T-helper 1 cell treated with Interleukin-12 subunit alpha and Interleukin-12 subunit beta and Interleukin-4 antibody, amounts not matched to agents 30 μg/mL and 1 μg/mL, for 36 hours (primary cell): ENCODE data around the gene UNC93A.

ENCODE experiments used
- H3K27ac Mint-ChIP-seq: one replicate; pipeline ENCODE4 v1.8.0; 2021; ENCODE audit warnings: mild to moderate bottlenecking, mixed read lengths
- H3K27me3 Mint-ChIP-seq: one replicate; pipeline ENCODE4 v1.8.0; 2021; ENCODE audit warnings: low read depth, mixed read lengths
- H3K36me3 Mint-ChIP-seq: one replicate; pipeline ENCODE4 v1.8.0; 2021; ENCODE audit warnings: low read depth, mixed read lengths
- H3K4me1 Mint-ChIP-seq: one replicate; pipeline ENCODE4 v1.8.0; 2021; ENCODE audit warnings: low read depth, mixed read lengths
- H3K4me3 Mint-ChIP-seq: one replicate; pipeline ENCODE4 v1.8.0; 2021; ENCODE audit warnings: mild to moderate bottlenecking, moderate library complexity, mixed read lengths
- H3K9me3 Mint-ChIP-seq: one replicate; pipeline ENCODE4 v1.8.0; 2021; ENCODE audit warnings: mixed read lengths

UNC93A gene

DNA sequence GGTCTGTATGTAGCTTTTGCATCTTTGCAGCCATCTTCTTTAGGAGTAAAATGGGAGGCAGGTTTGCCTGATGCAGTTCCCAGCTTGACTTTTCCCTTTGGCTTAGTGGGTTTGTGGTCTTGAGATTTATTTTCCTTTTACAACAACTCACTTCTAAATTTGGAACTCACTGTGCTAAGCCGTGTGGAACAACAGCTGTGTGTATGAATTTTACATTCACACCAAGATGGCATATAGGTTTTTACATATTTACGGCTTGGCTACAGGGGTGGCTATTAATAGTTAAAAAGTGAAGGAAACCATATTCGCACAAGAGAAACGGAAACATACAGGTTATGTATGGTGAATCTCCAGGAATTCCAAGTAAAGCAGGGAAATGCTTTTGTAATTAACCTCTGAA, 36.3 kb downstream of the UNC93A start:
- Mint-ChIP-seq H3K27me3 (peaks cover 5% of the 10 kb centered on the region), H3K27ac (no peak overlapping the region), H3K4me1 (no peaks in the 10 kb centered on the region), H3K9me3 (no peaks in the 10 kb centered on the region), H3K4me3 (no peak overlapping the region), H3K36me3 (no peaks in the 10 kb centered on the region)

DNA sequence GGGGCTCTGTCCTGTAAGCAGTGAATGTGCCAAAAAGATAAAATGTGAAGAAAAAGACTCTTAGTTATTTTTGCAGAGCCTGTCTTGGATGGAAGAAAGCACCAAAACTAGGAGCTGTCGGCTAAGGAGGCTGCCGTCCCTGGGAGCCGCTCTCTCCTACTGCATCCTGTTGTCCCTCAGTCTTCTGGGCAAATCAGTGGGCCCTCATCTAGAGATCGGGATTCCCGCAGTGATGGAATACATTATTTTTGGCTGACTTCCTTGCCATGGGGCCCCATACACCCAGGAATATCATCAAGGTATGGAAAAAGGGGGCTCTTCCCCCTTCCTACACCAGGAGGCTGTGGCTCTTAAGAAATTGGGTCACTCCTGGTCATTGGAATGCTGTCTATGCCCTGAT, 37.0 kb downstream of the UNC93A start:
- Mint-ChIP-seq H3K9me3 (no peaks in the 10 kb centered on the region), H3K4me3 (no peak overlapping the region), H3K36me3 (no peaks in the 10 kb centered on the region), H3K27me3 (peaks cover 5% of the 10 kb centered on the region), H3K4me1 (no peaks in the 10 kb centered on the region), H3K27ac (no peak overlapping the region)

DNA sequence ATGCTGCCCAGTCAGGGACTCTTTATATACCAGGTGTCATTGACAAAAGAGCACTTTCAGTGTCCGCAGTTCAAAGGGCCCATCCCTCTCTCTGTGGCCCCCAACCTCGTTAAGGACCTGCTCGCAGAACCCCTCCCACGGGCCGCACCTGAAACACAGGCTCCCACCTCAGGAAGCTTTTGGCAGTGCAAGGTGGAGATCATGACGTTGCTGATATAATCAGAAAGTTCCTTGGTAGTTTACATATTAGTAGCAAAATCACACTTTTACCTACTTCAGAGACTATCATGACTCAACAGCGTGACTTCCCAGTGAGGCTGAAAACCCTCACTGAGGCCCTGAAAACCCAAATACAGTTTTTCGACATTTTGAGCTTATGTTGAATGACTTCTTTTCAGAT, 37.9 kb downstream of the UNC93A start:
- no peaks in the 10 kb centered on the region for H3K36me3 Mint-ChIP-seq
- H3K4me3 Mint-ChIP-seq: no peak overlapping the region
- H3K27me3 Mint-ChIP-seq: peaks cover 5% of the 10 kb centered on the region
- H3K4me1 Mint-ChIP-seq: no peaks in the 10 kb centered on the region
- H3K9me3 Mint-ChIP-seq: no peaks in the 10 kb centered on the region
- H3K27ac Mint-ChIP-seq: no peak overlapping the region

DNA sequence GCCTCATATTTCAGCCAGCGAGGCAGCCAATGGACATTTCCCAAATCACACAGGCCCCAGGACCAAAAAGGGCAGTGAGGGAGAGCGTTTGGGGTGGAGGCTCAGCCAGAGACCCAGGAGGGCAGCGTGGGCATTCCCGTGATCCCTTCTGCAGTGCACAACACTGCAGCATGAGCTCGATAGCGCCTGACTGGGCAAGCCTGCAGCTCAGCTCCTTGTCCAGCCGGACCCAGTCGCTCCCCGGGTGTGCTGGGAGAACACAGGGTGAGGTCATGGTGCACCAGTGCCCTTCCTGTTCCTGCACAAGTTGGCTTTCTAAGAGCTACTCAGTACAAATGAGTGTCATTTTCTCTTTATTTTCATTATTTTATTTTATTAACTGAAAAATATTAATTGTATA, 39.6 kb downstream of the UNC93A start:
- Mint-ChIP-seq H3K4me3 (no peak overlapping the region), H3K27me3 (peaks cover 5% of the 10 kb centered on the region), H3K4me1 (no peaks in the 10 kb centered on the region)

DNA sequence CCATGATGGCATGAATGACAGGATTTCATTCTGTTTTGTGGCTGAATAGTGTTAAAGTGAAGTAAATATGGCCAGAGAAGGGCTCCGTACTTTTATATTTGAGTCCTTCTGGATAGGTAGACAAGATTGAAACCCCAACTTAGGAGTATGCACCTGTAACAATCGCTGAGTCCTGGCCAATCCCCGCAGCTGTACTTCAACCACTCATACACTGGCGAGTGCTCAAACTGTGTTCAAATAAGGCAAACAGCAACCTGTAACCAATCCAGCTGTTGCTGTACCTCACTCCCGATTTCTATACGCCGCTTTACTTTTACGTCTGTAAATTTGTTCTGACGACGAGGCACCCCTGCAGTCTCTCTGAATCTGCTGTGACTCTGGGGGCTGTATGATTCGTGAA, 40.5 kb downstream of the UNC93A start:
- no peaks in the 10 kb centered on the region for H3K4me1 Mint-ChIP-seq
- H3K27me3 Mint-ChIP-seq: peaks cover 5% of the 10 kb centered on the region
- H3K36me3 Mint-ChIP-seq: no peaks in the 10 kb centered on the region
- no peak overlapping the region for H3K27ac Mint-ChIP-seq
- no peak overlapping the region for H3K4me3 Mint-ChIP-seq
- H3K9me3 Mint-ChIP-seq: no peaks in the 10 kb centered on the region

More for the DNA sequence above, 39.6 kb downstream of the UNC93A start:
- no peaks in the 10 kb centered on the region for H3K9me3 Mint-ChIP-seq
- H3K27ac Mint-ChIP-seq: no peak overlapping the region
- no peaks in the 10 kb centered on the region for H3K36me3 Mint-ChIP-seq

DNA sequence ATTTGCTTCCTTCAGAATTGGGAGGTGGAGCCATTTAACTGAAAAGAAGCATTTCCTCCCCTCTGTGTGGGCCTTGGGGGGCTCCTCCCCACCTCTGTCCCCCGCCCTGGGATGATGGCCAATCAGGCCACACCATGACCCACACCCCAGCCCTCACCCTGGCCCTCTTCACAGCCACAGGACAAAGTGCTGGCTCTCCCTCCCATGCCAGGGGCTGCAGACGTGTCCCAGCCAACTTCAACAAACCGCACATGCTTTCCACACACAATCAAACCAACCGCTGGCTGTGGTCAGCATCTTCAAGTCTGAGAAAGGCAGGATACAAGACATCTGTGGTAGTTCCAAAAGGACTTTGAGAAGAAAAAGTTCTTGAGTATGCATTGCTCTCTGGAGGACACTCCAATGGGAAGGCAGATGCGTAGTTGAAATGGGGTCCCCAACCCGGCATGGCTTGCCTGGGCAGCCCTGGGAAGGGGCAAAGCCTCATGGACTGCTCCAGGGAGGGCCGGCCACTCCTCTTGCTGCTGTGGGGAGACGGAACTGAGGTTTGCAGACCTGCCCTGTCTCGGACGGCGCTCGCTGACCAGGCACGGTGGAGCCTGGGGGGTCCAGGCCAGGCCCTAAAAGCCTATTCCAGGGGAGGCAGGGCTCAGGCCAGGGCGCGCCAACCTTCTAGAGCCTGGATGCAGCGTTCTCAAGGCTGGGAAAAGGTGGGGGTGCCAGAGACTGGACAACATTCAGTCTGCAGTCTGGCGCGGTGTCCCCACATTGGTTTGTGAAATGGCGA, 45.9 kb downstream of the UNC93A start:
- no peaks in the 10 kb centered on the region for H3K4me1 Mint-ChIP-seq
- no peak overlapping the region for H3K27ac Mint-ChIP-seq

DNA sequence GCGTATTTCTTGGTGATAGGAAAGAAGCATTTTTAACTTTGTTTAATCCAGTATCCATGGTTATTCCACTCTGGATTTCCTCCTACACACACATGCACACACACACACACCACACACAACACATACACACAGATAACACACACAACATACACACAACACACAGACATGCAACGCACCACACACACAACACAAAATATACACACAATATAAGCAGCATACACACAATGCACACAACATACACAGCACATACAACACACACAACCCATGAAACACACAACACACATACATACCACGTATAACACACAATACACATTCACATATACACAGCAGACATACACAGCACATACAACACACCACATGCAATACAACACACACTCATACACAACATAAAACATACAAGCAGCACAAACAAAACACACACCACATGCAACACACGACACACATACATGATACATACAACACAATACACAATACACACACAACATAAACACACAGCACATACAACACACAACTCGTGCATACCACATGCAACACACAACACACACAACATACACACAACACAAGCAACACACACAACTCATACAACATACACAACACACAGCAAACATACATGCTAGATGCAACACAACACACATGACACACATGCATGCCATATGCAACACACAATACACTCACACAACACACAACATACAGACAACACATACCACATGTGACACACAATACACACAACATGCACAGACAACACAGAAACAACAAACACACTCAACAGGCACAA, 46.7 kb downstream of the UNC93A start:
- H3K4me3 Mint-ChIP-seq: no peak overlapping the region
- no peak overlapping the region for H3K27ac Mint-ChIP-seq
- no peaks in the 10 kb centered on the region for H3K9me3 Mint-ChIP-seq
- H3K4me1 Mint-ChIP-seq: no peaks in the 10 kb centered on the region
- no peaks in the 10 kb centered on the region for H3K27me3 Mint-ChIP-seq
- H3K36me3 Mint-ChIP-seq: no peaks in the 10 kb centered on the region

More for the DNA sequence above, 45.9 kb downstream of the UNC93A start:
- Mint-ChIP-seq H3K36me3 (no peaks in the 10 kb centered on the region), H3K9me3 (no peaks in the 10 kb centered on the region), H3K4me3 (no peak overlapping the region), H3K27me3 (no peaks in the 10 kb centered on the region)

DNA sequence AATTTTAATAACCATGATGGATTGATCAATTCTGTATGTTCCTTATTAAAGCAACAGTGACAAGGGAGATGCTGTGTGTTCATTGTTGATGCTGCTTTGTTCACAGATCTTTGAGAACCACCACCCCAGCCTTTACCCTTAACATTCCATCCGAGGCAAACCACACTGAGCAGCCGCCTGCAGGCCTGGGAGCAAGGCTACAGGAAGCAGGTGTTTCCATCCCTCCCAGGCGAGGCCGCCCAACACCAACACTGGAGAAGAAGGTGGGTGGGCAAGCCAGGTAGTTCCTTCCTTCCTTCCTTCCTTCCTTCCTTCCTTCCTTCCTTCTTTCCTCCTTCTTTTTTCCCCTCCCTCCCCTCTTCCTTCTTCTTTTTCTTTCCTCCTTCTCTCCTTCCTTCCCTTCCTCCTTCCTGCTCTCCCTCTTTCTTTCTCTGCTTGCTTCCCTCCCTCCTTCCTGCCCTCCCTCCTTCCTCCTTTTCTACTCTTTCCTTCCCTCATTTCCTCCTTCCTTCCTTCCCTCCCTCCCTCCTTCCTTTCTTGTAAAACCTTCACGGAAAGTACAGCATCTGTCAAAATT, 47.5 kb downstream of the UNC93A start:
- H3K9me3 Mint-ChIP-seq: no peaks in the 10 kb centered on the region
- H3K27ac Mint-ChIP-seq: no peak overlapping the region
- no peaks in the 10 kb centered on the region for H3K27me3 Mint-ChIP-seq
- no peak overlapping the region for H3K4me3 Mint-ChIP-seq
- H3K36me3 Mint-ChIP-seq: no peaks in the 10 kb centered on the region
- H3K4me1 Mint-ChIP-seq: no peaks in the 10 kb centered on the region

DNA sequence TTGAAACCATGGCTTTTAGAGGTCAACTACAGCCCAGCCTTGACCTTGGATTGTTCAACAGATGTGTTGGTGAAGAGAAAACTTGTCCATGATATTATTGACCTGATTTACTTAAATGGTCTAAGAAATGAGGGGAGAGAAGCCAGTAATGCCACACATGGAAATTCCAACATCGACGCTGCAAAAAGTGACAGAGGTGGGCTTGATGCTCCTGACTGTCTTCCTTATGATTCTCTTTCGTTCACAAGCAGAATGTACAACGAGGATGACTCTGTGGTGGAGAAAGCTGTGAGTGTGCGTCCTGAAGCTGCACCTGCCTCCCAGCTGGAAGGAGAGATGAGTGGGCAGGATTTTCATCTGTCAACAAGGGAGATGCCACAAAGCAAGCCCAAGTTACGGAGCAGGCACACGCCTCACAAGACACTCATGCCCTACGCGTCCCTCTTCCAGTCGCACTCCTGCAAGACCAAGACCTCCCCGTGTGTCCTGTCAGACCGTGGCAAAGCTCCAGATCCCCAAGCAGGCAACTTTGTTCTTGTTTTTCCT, 50.0 kb downstream of the UNC93A start:
- Mint-ChIP-seq H3K9me3 (no peaks in the 10 kb centered on the region), H3K36me3 (no peaks in the 10 kb centered on the region), H3K4me1 (no peaks in the 10 kb centered on the region), H3K27ac (no peak overlapping the region), H3K4me3 (no peak overlapping the region), H3K27me3 (peaks cover 12% of the 10 kb centered on the region)

DNA sequence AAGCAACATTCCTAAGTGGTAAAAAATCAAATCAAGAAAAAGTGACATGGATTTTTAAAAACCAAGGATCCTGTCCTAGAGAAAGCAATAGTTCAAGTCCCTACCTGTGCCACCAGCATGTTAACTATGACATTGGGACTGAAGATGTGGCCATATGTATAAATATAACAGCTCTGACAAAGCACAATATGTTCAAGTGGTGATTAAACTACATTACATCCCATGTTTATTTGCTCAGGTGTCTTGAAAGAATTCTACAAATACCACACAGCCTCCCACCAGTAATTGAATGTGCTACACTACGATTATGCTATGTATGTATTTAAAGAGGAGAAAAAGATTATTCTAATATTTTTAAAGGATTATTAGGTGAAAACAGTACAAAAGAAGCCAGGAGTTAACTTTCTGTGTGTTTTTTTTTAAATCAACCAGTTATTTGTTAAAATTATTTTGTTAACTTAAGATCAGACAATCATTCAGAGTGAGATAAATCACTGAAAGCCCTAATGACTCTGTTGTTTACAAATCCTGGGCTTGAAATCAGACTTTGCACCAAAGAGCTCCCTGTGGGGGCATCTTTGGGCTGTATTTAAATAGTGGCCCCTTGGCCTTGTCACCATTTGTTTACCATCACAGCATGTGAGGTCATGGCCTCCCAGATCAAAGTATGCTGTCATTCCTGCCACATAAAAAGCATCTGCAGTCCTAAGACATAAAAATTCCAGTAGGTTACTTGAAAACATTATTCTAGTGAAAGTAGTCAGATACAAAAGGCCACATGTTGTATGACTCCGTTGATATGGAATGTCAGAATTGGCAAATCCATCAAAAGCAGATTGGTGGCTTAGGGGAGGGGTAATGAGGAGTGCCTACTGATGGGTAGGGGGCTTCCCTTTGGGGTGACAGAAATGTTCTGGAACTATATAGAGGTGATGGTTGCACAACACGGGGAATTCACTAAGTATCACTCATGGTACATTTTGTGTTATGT, 50.8 kb downstream of the UNC93A start:
- Mint-ChIP-seq H3K36me3 (no peaks in the 10 kb centered on the region), H3K4me3 (no peak overlapping the region), H3K27me3 (peaks cover 17% of the 10 kb centered on the region), H3K9me3 (no peaks in the 10 kb centered on the region), H3K27ac (no peak overlapping the region), H3K4me1 (no peaks in the 10 kb centered on the region)

DNA sequence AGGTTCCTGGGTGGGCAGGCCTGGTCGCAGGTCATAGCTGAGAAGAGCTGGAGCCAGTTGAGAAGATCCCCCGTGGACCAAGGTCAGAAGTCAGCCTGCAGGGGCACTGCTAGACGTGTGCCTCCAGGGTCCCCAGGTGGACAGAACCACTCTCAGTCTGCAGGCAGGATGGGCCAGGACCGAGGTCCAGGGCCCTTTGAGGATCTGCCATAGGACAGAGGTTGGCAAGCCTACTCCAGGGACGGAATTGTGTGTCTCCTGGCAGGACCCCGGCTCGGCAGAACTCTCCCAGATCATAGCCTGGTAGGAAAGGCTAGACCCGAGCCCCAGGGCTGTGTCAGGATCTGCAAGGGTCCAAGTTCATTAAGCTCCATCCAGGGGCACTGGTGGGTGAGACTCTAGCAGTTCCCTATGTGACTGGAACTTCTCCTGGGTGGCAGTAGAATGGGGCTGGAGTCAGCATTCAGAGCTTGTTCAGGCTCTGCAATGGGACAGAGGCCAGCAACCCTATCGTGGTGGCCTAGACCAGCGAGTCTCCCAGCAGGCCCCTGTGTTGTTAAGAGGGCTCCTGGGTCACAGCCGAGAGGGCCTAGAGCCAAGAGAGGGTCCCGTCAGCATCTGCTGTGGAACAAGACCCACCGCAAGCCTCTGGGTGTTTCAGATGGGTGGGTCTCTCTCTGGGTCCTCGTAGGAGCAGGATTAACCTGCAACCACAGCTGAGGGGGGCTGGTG, 51.9 kb downstream of the UNC93A start:
- H3K4me3 Mint-ChIP-seq: no peak overlapping the region
- H3K4me1 Mint-ChIP-seq: no peaks in the 10 kb centered on the region

DNA sequence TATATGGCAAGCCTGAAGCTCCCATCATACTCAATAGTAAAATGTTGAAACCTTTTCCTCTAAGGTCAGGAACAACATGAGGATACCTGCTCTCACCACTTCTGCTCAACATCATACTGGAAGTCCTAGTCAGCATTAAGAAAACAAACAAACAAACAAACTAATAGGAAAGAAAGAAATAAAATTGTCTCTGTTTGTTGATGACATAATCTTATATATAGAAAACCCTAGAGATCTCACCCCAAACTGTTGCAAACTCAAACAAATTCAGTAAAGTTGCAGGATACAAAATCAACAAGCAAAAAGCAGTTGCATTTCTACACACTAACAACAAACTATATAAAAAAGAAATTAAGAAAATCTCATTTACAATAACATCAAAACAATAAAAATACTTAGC, 54.2 kb downstream of the UNC93A start:
- Mint-ChIP-seq H3K4me1 (peaks cover 5% of the 10 kb centered on the region), H3K9me3 (no peaks in the 10 kb centered on the region), H3K27ac (no peak overlapping the region), H3K27me3 (peaks cover 44% of the 10 kb centered on the region), H3K36me3 (no peaks in the 10 kb centered on the region), H3K4me3 (no peak overlapping the region)

More for the DNA sequence above, 51.9 kb downstream of the UNC93A start:
- peaks cover 25% of the 10 kb centered on the region for H3K27me3 Mint-ChIP-seq
- no peaks in the 10 kb centered on the region for H3K36me3 Mint-ChIP-seq
- H3K27ac Mint-ChIP-seq: no peak overlapping the region
- H3K9me3 Mint-ChIP-seq: no peaks in the 10 kb centered on the region

DNA sequence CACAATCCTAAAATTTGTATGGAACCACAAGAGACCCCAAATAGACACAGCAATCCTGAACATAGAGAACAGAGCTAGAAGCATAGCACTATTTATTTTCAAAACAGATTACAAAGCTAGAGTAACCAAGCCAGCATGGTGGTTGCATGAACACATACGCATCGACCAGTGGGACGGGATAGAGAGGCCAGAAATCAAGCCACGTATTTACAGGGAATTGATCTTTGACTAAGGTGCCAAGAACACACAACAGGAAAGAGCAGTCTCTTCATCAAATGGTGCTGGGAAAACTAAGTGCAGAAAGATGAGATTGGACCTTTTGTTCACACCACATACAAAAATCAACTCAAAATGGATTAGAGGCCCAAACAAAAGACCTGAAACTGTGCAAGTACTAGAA, 54.8 kb downstream of the UNC93A start:
- Mint-ChIP-seq H3K4me3 (no peak overlapping the region), H3K36me3 (no peaks in the 10 kb centered on the region), H3K27ac (no peak overlapping the region), H3K9me3 (no peaks in the 10 kb centered on the region), H3K27me3 (peaks cover 47% of the 10 kb centered on the region), H3K4me1 (peaks cover 5% of the 10 kb centered on the region)
